ENCODE data around the gene ULBP1.

ULBP1 gene

DNA sequence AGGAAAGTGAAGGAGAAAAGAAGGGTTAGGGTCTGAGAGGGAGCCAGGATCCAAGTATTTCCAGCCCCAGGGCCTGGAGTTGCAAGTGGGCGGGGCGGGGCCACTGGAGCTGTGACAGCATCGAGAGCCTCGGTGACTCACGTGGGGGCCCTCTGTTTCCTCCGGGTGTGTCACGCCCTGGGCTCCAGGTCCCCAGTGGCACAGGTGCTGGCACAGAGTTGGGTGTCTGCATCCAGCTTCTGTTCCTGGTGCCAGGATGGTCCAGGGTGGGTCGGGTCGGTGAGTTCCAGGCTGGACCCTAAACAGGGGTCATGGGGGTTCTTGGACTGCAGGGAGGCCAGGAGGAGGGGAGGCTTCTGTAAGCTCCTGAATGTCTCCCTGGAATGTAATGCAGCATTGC, 44.8 kb downstream of the ULBP1 start:
- no peak for TF ChIP-seq CTCF (IDR thresholded peaks at IDR 0.05)

- peak; percentile 73 for TF ChIP-seq CTCF (IDR thresholded peaks at IDR 0.05)
Observed at GRCh38 chr6:150016324-150017185, 52.8 kb downstream of the ULBP1 start.

GRCh38 chr6:150018846-150019580, 55.3 kb downstream of the ULBP1 start:
- no peak for TF ChIP-seq CTCF (IDR thresholded peaks at IDR 0.05)

Data from LNCAP (cell line).